ENCODE data around the gene ARL1. TPM values are rescaled to one million over a fixed set of nuclear protein-coding genes. Genes with fewer than 3 reads are reported as not detected.

The ARL1 gene
- total and polyA plus RNA-seq, 2 of the 13 experiments (the other 11 are each of a cell fraction or from before 2014, with no cell fraction given), result 90.9 to 123 TPM

- TF ChIP-seq, protein P1, sequence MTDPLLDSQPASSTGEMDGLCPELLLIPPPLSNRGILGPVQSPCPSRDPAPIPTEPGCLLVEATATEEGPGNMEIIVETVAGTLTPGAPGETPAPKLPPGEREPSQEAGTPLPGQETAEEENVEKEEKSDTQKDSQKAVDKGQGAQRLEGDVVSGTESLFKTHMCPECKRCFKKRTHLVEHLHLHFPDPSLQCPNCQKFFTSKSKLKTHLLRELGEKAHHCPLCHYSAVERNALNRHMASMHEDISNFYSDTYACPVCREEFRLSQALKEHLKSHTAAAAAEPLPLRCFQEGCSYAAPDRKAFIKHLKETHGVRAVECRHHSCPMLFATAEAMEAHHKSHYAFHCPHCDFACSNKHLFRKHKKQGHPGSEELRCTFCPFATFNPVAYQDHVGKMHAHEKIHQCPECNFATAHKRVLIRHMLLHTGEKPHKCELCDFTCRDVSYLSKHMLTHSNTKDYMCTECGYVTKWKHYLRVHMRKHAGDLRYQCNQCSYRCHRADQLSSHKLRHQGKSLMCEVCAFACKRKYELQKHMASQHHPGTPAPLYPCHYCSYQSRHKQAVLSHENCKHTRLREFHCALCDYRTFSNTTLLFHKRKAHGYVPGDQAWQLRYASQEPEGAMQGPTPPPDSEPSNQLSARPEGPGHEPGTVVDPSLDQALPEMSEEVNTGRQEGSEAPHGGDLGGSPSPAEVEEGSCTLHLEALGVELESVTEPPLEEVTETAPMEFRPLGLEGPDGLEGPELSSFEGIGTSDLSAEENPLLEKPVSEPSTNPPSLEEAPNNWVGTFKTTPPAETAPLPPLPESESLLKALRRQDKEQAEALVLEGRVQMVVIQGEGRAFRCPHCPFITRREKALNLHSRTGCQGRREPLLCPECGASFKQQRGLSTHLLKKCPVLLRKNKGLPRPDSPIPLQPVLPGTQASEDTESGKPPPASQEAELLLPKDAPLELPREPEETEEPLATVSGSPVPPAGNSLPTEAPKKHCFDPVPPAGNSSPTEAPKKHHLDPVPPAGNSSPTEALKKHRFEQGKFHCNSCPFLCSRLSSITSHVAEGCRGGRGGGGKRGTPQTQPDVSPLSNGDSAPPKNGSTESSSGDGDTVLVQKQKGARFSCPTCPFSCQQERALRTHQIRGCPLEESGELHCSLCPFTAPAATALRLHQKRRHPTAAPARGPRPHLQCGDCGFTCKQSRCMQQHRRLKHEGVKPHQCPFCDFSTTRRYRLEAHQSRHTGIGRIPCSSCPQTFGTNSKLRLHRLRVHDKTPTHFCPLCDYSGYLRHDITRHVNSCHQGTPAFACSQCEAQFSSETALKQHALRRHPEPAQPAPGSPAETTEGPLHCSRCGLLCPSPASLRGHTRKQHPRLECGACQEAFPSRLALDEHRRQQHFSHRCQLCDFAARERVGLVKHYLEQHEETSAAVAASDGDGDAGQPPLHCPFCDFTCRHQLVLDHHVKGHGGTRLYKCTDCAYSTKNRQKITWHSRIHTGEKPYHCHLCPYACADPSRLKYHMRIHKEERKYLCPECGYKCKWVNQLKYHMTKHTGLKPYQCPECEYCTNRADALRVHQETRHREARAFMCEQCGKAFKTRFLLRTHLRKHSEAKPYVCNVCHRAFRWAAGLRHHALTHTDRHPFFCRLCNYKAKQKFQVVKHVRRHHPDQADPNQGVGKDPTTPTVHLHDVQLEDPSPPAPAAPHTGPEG (CRISPR knock-in tag; IDR thresholded peaks at IDR 0.05), result no peak; the same call in 1 of the 2 replicates
- TF ChIP-seq ZMYM2 (CRISPR knock-in tag; IDR thresholded peaks at IDR 0.05) (0 out of 2 replicates have a peak, but pooled peaks have one; percentile 18), ZFP82 (CRISPR knock-in tag; IDR thresholded peaks at IDR 0.05; ENCODE audit: borderline replicate concordance) (peak; percentile 54; the same call in 1 of the 2 replicates), CHD2 (IDR thresholded peaks at IDR 0.05; ENCODE audit: low read depth, low read length) (no peak), AGO2 (optimal IDR thresholded peaks at IDR 0.05; ENCODE audit: low read depth, low read length) (no peak), ISL2 (CRISPR knock-in tag; IDR thresholded peaks at IDR 0.05) (peak; percentile 47; the same call in 1 of the 2 replicates), ZNF558 (CRISPR knock-in tag; IDR thresholded peaks at IDR 0.05; ENCODE audit: borderline replicate concordance) (no peak; the same call in 1 of the 2 replicates), MEIS2 (CRISPR knock-in tag; IDR thresholded peaks at IDR 0.05) (peak; percentile 82), CBX2 (IDR thresholded peaks at IDR 0.05; ENCODE audit: low read depth, low read length) (peak; percentile 58; the same call in 1 of the 2 replicates), CBX2 (CRISPR knock-in tag; IDR thresholded peaks at IDR 0.05; ENCODE audit: low read depth) (no peak), ZNF614 (CRISPR knock-in tag; IDR thresholded peaks at IDR 0.05; ENCODE audit: borderline replicate concordance) (peak; percentile 69; the same call in 1 of the 2 replicates), TGIF2 (CRISPR knock-in tag; IDR thresholded peaks at IDR 0.05) (peak; percentile 87), ZNF263 (CRISPR knock-in tag; IDR thresholded peaks at IDR 0.05) (peak; percentile 39), ZBTB37 (CRISPR knock-in tag; IDR thresholded peaks at IDR 0.05) (peak; percentile 65; the same call in 1 of the 2 replicates), SOX5 (CRISPR knock-in tag; IDR thresholded peaks at IDR 0.05; ENCODE audit: borderline replicate concordance) (peak; percentile 8; the same call in 1 of the 2 replicates), RAD21 (CRISPR knock-in tag; IDR thresholded peaks at IDR 0.05) (0 out of 2 replicates have a peak, but pooled peaks have one; percentile 8), AGO1 (IDR thresholded peaks at IDR 0.05; ENCODE audit: low read depth, low read length, poor library complexity, severe bottlenecking) (peak; percentile 71), ZNF784 (CRISPR knock-in tag; IDR thresholded peaks at IDR 0.05; ENCODE audit: borderline replicate concordance) (peak; percentile 23; the same call in 1 of the 2 replicates), SMAD3 (CRISPR knock-in tag; IDR thresholded peaks at IDR 0.05) (0 out of 2 replicates have a peak, but pooled peaks have one; percentile 45), ZNF3 (CRISPR knock-in tag; IDR thresholded peaks at IDR 0.05) (no peak), ZNF564 (CRISPR knock-in tag; IDR thresholded peaks at IDR 0.05) (peak; percentile 26; the same call in 1 of the 2 replicates), ZNF121 (CRISPR knock-in tag; IDR thresholded peaks at IDR 0.05) (0 out of 2 replicates have a peak, but pooled peaks have one; percentile 23)
Observed at GRCh38 chr12:101407436-101408345, at the start of gene ARL1 (continued).

Data from HepG2 (cell line).